OCI-LY7 (cell line): Measurements from ENCODE around the gene ADM5. TPM values are rescaled to one million over a fixed set of nuclear protein-coding genes. Genes with fewer than 3 reads are reported as not detected.

Experiments
- Bru-seq: library from RNA; stranded (reverse); fragments of 400-500 nt; gene quantifications from one replicate; lab custom pipeline; 2021; lab: Mats Ljungman, UMichigan
- BruChase-seq, 2 experiments: library from RNA; stranded (reverse); fragments of 400-500 nt; gene quantifications; one replicate each; lab custom pipeline; 2021; lab: Mats Ljungman, UMichigan
- BruUV-seq: library from RNA; stranded (reverse); fragments of 400-500 nt; replicated peaks from 2 replicates; lab custom pipeline; 2021; lab: Mats Ljungman, UMichigan
- CTCF ChIA-PET: fragments of 300-600 bp; sonication (Branson Sonifier 250); formaldehyde crosslinking; loops from one replicate; lab custom pipeline; 2022; ENCODE audit warnings: antibody characterized with exemption; ENCODE audit not compliant: unreplicated experiment; lab: Charles Lee
- POLR2A ChIA-PET: fragments of 300-600 bp; sonication (Branson Sonifier 250); formaldehyde crosslinking; loops from one replicate; lab custom pipeline; 2022; ENCODE audit warnings: antibody characterized with exemption; lab: Charles Lee
- DNase-seq: peaks from one replicate; pipeline ENCODE4 v3.0.0-alpha.2; 2015; ENCODE audit warnings: low spot score
- H2AFZ ChIP-seq: fragments of 200-600 bp; sonication (generic), shearing (Covaris generic); 2 replicates; pipeline ENCODE4 v1.6.1; 2014; ENCODE audit warnings: mild to moderate bottlenecking, antibody characterized with exemption, low read length, moderate library complexity
- H3K27ac ChIP-seq: fragments of 200-600 bp; sonication (generic); 2 replicates; pipeline ENCODE4 v1.5.1; 2014; ENCODE audit warnings: mixed run types, low read depth, mild to moderate bottlenecking, moderate library complexity, low read length, inconsistent platforms; ENCODE audit not compliant: poor library complexity, severe bottlenecking
- H3K36me3 ChIP-seq: fragments of 200-600 bp; sonication (generic); 2 replicates; pipeline ENCODE4 v1.6.1; 2014; ENCODE audit warnings: mild to moderate bottlenecking, antibody characterized with exemption, low read length, moderate library complexity, mixed read lengths; ENCODE audit not compliant: insufficient read depth
- H3K4me1 ChIP-seq: fragments of 200-600 bp; sonication (generic); 2 replicates; pipeline ENCODE4 v1.5.1; 2014; ENCODE audit warnings: mild to moderate bottlenecking, low read length; ENCODE audit not compliant: insufficient read depth, poor library complexity, severe bottlenecking
- H3K4me2 ChIP-seq: fragments of 200-600 bp; sonication (generic); 2 replicates; pipeline ENCODE4 v1.6.1; 2014; ENCODE audit warnings: mild to moderate bottlenecking, low read length
- H3K4me3 ChIP-seq: fragments of 200-600 bp; sonication (generic); 2 replicates; pipeline ENCODE4 v1.5.1; 2014; ENCODE audit warnings: mild to moderate bottlenecking, low read depth, low read length; ENCODE audit not compliant: poor library complexity, severe bottlenecking
- H3K79me2 ChIP-seq: fragments of 200-600 bp; sonication (generic); 2 replicates; pipeline ENCODE4 v1.6.1; 2016; ENCODE audit warnings: low read depth, mild to moderate bottlenecking, low read length, moderate library complexity, mixed read lengths; ENCODE audit not compliant: insufficient read depth
- H3K9me2 ChIP-seq: fragments of 200-600 bp; sonication (generic); 2 replicates; pipeline ENCODE4 v1.6.1; 2016; ENCODE audit warnings: mild to moderate bottlenecking, low read length, mixed read lengths; ENCODE audit not compliant: insufficient read depth
- H3K9me3 ChIP-seq: fragments of 200-600 bp; sonication (generic); 2 replicates; pipeline ENCODE4 v1.6.1; 2014; ENCODE audit warnings: mild to moderate bottlenecking, mixed run types, low read length, mixed read lengths
- H4K20me1 ChIP-seq: fragments of 200-600 bp; sonication (generic); 2 replicates; pipeline ENCODE4 v1.6.1; 2014; ENCODE audit warnings: mild to moderate bottlenecking, antibody characterized with exemption, low read length, moderate library complexity, mixed read lengths; ENCODE audit not compliant: insufficient read depth
- EZH2phosphoT487 ChIP-seq: fragments of 200-600 bp; sonication (generic); IDR thresholded peaks from 2 replicates; pipeline ENCODE4 v1.6.1; 2018; ENCODE audit warnings: low read depth, borderline replicate concordance, mild to moderate bottlenecking, mixed run types, antibody characterized with exemption, low read length, moderate library complexity, mixed read lengths
- intact Hi-C: fragments of 100-400 bp; cut with micrococcal nuclease; formaldehyde crosslinking; loops from one replicate; pipeline ENCODE4 v1.10.0; 2022; ENCODE audit not compliant: unreplicated experiment
- long read RNA-seq: library from polyadenylated mRNA; stranded (forward); transcript quantifications from one replicate; pipeline ENCODE4 v2.0.0, GENCODE V29; 2022
- total RNA-seq, 2 experiments: library from RNA; depleted of rRNA in 1 of 2; stranded (reverse); fragments of >200 nt in 1 of 2; shearing (Covaris generic) in 1 of 2; gene quantifications; 2 replicates each; pipeline ENCODE4 v1.2.3, GENCODE V29; 2014 to 2022
- TF ChIP-seq, protein P1 (sequence below): fragments of 200-600 bp; sonication (generic); conservative IDR thresholded peaks from 2 replicates; pipeline ENCODE4 v1.5.1; 2014; ENCODE audit warnings: mild to moderate bottlenecking, antibody characterized with exemption, low read length, moderate library complexity, mixed read lengths

ADM5 gene
- 11.8 and 16.5 TPM in 2 replicates for total RNA-seq (2014; rRNA removed; shearing (Covaris generic))
- total RNA-seq (2022), result 15.3 and 17.9 TPM in 2 replicates
- Bru-seq, nascent RNA, result percentile 57 among the genes with signal in this experiment
- BruChase-seq, experiment 1, labeled RNA remaining after a 6-hour chase, result percentile 81 among the genes with signal in this experiment
- BruChase-seq, experiment 2, labeled RNA remaining after a 2-hour chase, result percentile 88 among the genes with signal in this experiment
- long read RNA-seq, transcript ADM5-201 (2 exons, 1,718 nt), result major isoform, 8 of 8 reads
- long read RNA-seq, partial matches to known transcripts, result 0 of 8 reads
- long read RNA-seq, other reads (novel, unspliced or antisense), result 0 of 8 reads

GRCh38 chr19:49689133-49690078, at the start of gene ADM5:
ADM5 (plus strand) TSS chr19:49689594; CDS start chr19:49689838, 244 bp downstream.
- H2AFZ ChIP-seq, result no peak within 1 kb of the TSS
- H4K20me1 ChIP-seq, result no peaks in the 10 kb centered on the region
- POLR2A ChIA-PET, result no interaction called here

GRCh38 chr19:49640113-49640898, 49.1 kb upstream of the ADM5 start, which contains the start of gene RRAS:
RRAS (minus strand) TSS chr19:49640143; CDS start chr19:49640098, 45 bp downstream.
- intact Hi-C loops, result loop anchor here (1.0 to 2.0 kb wide), 2 partner anchors 36 to 50 kb away; partner anchors contain the start of gene PRR12

More at GRCh38 chr19:49689133-49690078, at the start of gene ADM5:
- CTCF ChIA-PET, result no interaction called here
- TF ChIP-seq, protein P1, sequence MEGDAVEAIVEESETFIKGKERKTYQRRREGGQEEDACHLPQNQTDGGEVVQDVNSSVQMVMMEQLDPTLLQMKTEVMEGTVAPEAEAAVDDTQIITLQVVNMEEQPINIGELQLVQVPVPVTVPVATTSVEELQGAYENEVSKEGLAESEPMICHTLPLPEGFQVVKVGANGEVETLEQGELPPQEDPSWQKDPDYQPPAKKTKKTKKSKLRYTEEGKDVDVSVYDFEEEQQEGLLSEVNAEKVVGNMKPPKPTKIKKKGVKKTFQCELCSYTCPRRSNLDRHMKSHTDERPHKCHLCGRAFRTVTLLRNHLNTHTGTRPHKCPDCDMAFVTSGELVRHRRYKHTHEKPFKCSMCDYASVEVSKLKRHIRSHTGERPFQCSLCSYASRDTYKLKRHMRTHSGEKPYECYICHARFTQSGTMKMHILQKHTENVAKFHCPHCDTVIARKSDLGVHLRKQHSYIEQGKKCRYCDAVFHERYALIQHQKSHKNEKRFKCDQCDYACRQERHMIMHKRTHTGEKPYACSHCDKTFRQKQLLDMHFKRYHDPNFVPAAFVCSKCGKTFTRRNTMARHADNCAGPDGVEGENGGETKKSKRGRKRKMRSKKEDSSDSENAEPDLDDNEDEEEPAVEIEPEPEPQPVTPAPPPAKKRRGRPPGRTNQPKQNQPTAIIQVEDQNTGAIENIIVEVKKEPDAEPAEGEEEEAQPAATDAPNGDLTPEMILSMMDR, result no peak
- TF ChIP-seq EZH2phosphoT487, result no peak
- intact Hi-C loops, result no loop called here
- Histone ChIP-seq H3K79me2 (no peaks in the 10 kb centered on the region), H3K27ac (no peak within 1 kb of the TSS), H3K4me2 (no peak within 1 kb of the TSS), H3K4me1 (peaks cover 5% of the 10 kb centered on the region), H3K36me3 (peaks cover 65% of the 10 kb centered on the region), H3K4me3 (no peak within 1 kb of the TSS), H3K9me3 (no peaks in the 10 kb centered on the region), H3K9me2 (no peaks in the 10 kb centered on the region)
- no peak for DNase-seq
- BruUV-seq, result no TSS peak

More at GRCh38 chr19:49640113-49640898, 49.1 kb upstream of the ADM5 start, which contains the start of gene RRAS:
- Histone ChIP-seq H3K4me2 (peak within 1 kb of the TSS; percentile 99), H3K9me3 (no peaks in the 10 kb centered on the region), H3K4me3 (peak within 1 kb of the TSS; percentile 75), H3K27ac (peak within 1 kb of the TSS; percentile 88), H4K20me1 (no peaks in the 10 kb centered on the region; the same call in 1 of the 2 replicates), H2AFZ (peak within 1 kb of the TSS; percentile 46; the same call in 1 of the 2 replicates), H3K79me2 (peaks cover 28% of the 10 kb centered on the region), H3K36me3 (no peaks in the 10 kb centered on the region), H3K9me2 (no peaks in the 10 kb centered on the region), H3K4me1 (peaks cover 21% of the 10 kb centered on the region)
- ChIA-PET POLR2A (interaction anchor here (0.6 to 1.6 kb wide), 10 partner anchors 22 to 146 kb away, joined by 3 to 18 read pairs (median 4); partner anchors contain the start of genes CPT1C and PRR12), CTCF (interaction anchor here (0.5 to 1.7 kb wide), 4 partner anchors 36 to 288 kb away, joined by 4 to 6 read pairs (median 5); no protein-coding TSS in a partner anchor)
- BruUV-seq, result no TSS peak
- peak; percentile 100 for DNase-seq
- no peak for TF ChIP-seq EZH2phosphoT487
- TF ChIP-seq, protein P1, result no peak
